Erythroblast (primary cell): Measurements from ENCODE around the gene TGIF2.
"Not testable (repeated sequence)": the region's sequence is repeated elsewhere in the genome, so short reads cannot be mapped to it uniquely, and the experiment has no call there.

Experiments used
- GATA1 ChIP-seq: IDR thresholded peaks from 2 replicates; pipeline ENCODE4 v1.6.1; 2011; ENCODE audit warnings: low read depth, mild to moderate bottlenecking, control low read depth, low read length, moderate library complexity
- POLR2A ChIP-seq: IDR thresholded peaks from 2 replicates; pipeline ENCODE4 v1.6.1; 2011; ENCODE audit warnings: mild to moderate bottlenecking, low read length

GRCh38 chr20:36564726-36565121, 8.7 kb upstream of the TGIF2 start:
- not testable (repeated sequence) for TF ChIP-seq POLR2A, GATA1
